ENCODE data around the gene ANKFY1. TPM values are rescaled to one million over a fixed set of nuclear protein-coding genes. Genes with fewer than 3 reads are reported as not detected.

ANKFY1 gene
- polyA plus RNA-seq, 1 experiment, result 38.8 TPM

- Histone ChIP-seq H3K4me3 (ENCODE audit: low read depth, low read length) (no peak overlapping the region), H3K9me3 (ENCODE audit: control insufficient read depth, insufficient read depth, low read length) (no peaks in the 10 kb centered on the region), H3K27ac (ENCODE audit: low read depth, low read length) (no peak overlapping the region), H3K27me3 (ENCODE audit: control insufficient read depth, insufficient read depth, low read length) (no peaks in the 10 kb centered on the region)
- no peak for DNase-seq (ENCODE audit: low read depth, low spot score)
- ChIA-PET POLR2A (no interaction called here), CTCF (no interaction called here)
- no peak for TF ChIP-seq CTCF (IDR thresholded peaks at IDR 0.05; ENCODE audit: low read depth, low read length)
Measured at GRCh38 chr17:4136373-4136772, 127.4 kb downstream of the ANKFY1 start.

- ChIA-PET POLR2A (interaction anchor here (0.6 kb wide), 1 partner anchor 8 kb away, joined by 6 read pairs; no protein-coding TSS in a partner anchor), CTCF (interaction anchor here (1.0 kb wide), 1 partner anchor 61 kb away, joined by 3 read pairs; no protein-coding TSS in a partner anchor)
- Histone ChIP-seq H3K27ac (ENCODE audit: low read depth, low read length) (no peak overlapping the region), H3K27me3 (ENCODE audit: control insufficient read depth, insufficient read depth, low read length) (no peaks in the 10 kb centered on the region), H3K9me3 (ENCODE audit: control insufficient read depth, insufficient read depth, low read length) (no peaks in the 10 kb centered on the region), H3K4me3 (ENCODE audit: low read depth, low read length) (no peak overlapping the region)
- TF ChIP-seq CTCF (IDR thresholded peaks at IDR 0.05; ENCODE audit: low read depth, low read length), result no peak
- DNase-seq (ENCODE audit: low read depth, low spot score), result no peak
Measured at GRCh38 chr17:4135489-4135888, 128.3 kb downstream of the ANKFY1 start.

- H3K27ac ChIP-seq (ENCODE audit: low read depth, low read length), result no peak overlapping the region
- ChIA-PET CTCF (interaction anchor here (1.0 kb wide), 1 partner anchor 60 kb away, joined by 3 read pairs; no protein-coding TSS in a partner anchor), POLR2A (no interaction called here)
- no peak for TF ChIP-seq CTCF (IDR thresholded peaks at IDR 0.05; ENCODE audit: low read depth, low read length)
- no peak overlapping the region for H3K4me3 ChIP-seq (ENCODE audit: low read depth, low read length)
- H3K27me3 ChIP-seq (ENCODE audit: control insufficient read depth, insufficient read depth, low read length), result no peaks in the 10 kb centered on the region
- H3K9me3 ChIP-seq (ENCODE audit: control insufficient read depth, insufficient read depth, low read length), result no peaks in the 10 kb centered on the region
- no peak for DNase-seq (ENCODE audit: low read depth, low spot score)
Measured at GRCh38 chr17:4134721-4135120, 129.1 kb downstream of the ANKFY1 start.

- Histone ChIP-seq H3K4me3 (ENCODE audit: low read depth, low read length) (no peak overlapping the region), H3K27ac (ENCODE audit: low read depth, low read length) (no peak overlapping the region), H3K27me3 (ENCODE audit: control insufficient read depth, insufficient read depth, low read length) (no peaks in the 10 kb centered on the region), H3K9me3 (ENCODE audit: control insufficient read depth, insufficient read depth, low read length) (no peaks in the 10 kb centered on the region)
- POLR2A ChIA-PET, result no interaction called here
- CTCF ChIA-PET, result interaction anchor here (1.0 kb wide), 1 partner anchor 284 kb away, joined by 3 read pairs; no protein-coding TSS in a partner anchor
- no peak for TF ChIP-seq CTCF (IDR thresholded peaks at IDR 0.05; ENCODE audit: low read depth, low read length)
- DNase-seq (ENCODE audit: low read depth, low spot score), result no peak
Measured at GRCh38 chr17:4130715-4131114, 133.1 kb downstream of the ANKFY1 start.

- CTCF ChIA-PET, result interaction anchor here (1.1 kb wide), 1 partner anchor 15 kb away, joined by 3 read pairs; the partner anchor contains the start of genes CYB5D2 and ZZEF1
- DNase-seq (ENCODE audit: low read depth, low spot score), result no peak
- Histone ChIP-seq H3K4me3 (ENCODE audit: low read depth, low read length) (no peak overlapping the region), H3K27me3 (ENCODE audit: control insufficient read depth, insufficient read depth, low read length) (no peaks in the 10 kb centered on the region), H3K27ac (ENCODE audit: low read depth, low read length) (no peak overlapping the region), H3K9me3 (ENCODE audit: control insufficient read depth, insufficient read depth, low read length) (no peaks in the 10 kb centered on the region)
- TF ChIP-seq CTCF (IDR thresholded peaks at IDR 0.05; ENCODE audit: low read depth, low read length), result no peak
- POLR2A ChIA-PET, result no interaction called here
Measured at GRCh38 chr17:4127555-4127954, 136.2 kb downstream of the ANKFY1 start.
